GM12878 (cell line): ENCODE measurements around the gene MEX3D. TPM values are rescaled to one million over a fixed set of nuclear protein-coding genes. Genes with fewer than 3 reads are reported as not detected.

Experiments
- CHD2 ChIP-seq: IDR thresholded peaks from 2 replicates; pipeline ENCODE4 v1.6.1; 2011; ENCODE audit warnings: low read depth, low read length, improper control_type of control experiment, borderline replicate concordance
- ETV6 ChIP-seq, 2 experiments: fragments of 450-650 bp in 1 of 2; IDR thresholded peaks in 1 of 2; conservative IDR thresholded peaks in 1 of 2; 2 replicates each; pipeline ENCODE4 v1.6.1; 2014; ENCODE audit warnings: antibody characterized with exemption in 1 of 2, borderline replicate concordance in 1 of 2, low read depth in 1 of 2, mild to moderate bottlenecking in 1 of 2, moderate library complexity in 1 of 2
- IKZF2 ChIP-seq, 2 experiments: fragments of 450-650 bp; IDR thresholded peaks; 2 replicates each; pipeline ENCODE4 v1.6.1; 2017; ENCODE audit warnings: mild to moderate bottlenecking in 2 of 2, moderate library complexity in 2 of 2
- KLF5 ChIP-seq: fragments of 450-650 bp; IDR thresholded peaks from 2 replicates; pipeline ENCODE4 v1.6.1; 2014; ENCODE audit warnings: mild to moderate bottlenecking; ENCODE audit not compliant: partially characterized antibody
- MLLT1 ChIP-seq: fragments of 450-650 bp; IDR thresholded peaks from 2 replicates; pipeline ENCODE4 v1.6.1; 2016; ENCODE audit warnings: mild to moderate bottlenecking
- NFYA ChIP-seq: IDR thresholded peaks from 2 replicates; pipeline ENCODE4 v1.6.1; 2011; ENCODE audit warnings: low read depth, mild to moderate bottlenecking, low read length, improper control_type of control experiment, borderline replicate concordance
- PKNOX1 ChIP-seq: fragments of 450-650 bp; IDR thresholded peaks from 2 replicates; pipeline ENCODE4 v1.6.1; 2016; ENCODE audit warnings: mild to moderate bottlenecking
- PML ChIP-seq: IDR thresholded peaks from 2 replicates; pipeline ENCODE4 v1.6.1; 2012; ENCODE audit warnings: low read length, inconsistent platforms
- SP1 ChIP-seq: IDR thresholded peaks from one replicate; pipeline ENCODE4 v1.6.1; 2011; ENCODE audit warnings: low read depth, low read length
- TAF1 ChIP-seq: IDR thresholded peaks from 2 replicates; pipeline ENCODE4 v1.6.1; 2011; ENCODE audit warnings: mild to moderate bottlenecking, low read depth, low read length, borderline replicate concordance
- YBX1 ChIP-seq: fragments of 450-650 bp; IDR thresholded peaks from 2 replicates; pipeline ENCODE4 v1.6.1; 2016; ENCODE audit warnings: antibody characterized with exemption
- ZBED1 ChIP-seq: IDR thresholded peaks from 2 replicates; pipeline ENCODE4 v1.6.1; 2016; ENCODE audit warnings: borderline replicate concordance
- ZBTB33 ChIP-seq: fragments of 450-650 bp; IDR thresholded peaks from 2 replicates; pipeline ENCODE4 v1.6.1; 2017; ENCODE audit warnings: mild to moderate bottlenecking
- ZNF592 ChIP-seq: fragments of 450-650 bp; IDR thresholded peaks from 2 replicates; pipeline ENCODE4 v1.6.1; 2017; ENCODE audit warnings: mild to moderate bottlenecking, moderate library complexity
- polyA plus RNA-seq, 11 experiments: library from polyadenylated mRNA; depleted of rRNA in 4 of 11; unstranded in 6 of 11; stranded (reverse) in 5 of 11; fragments of >200 nt; fragmentation: Nextera tagmentation in 4 of 11; fragmentation: Illumina TruSeq in 1 of 11; extraction: Ambion mirVana in 4 of 11; extraction: Trizol in 1 of 11; gene quantifications; 1 replicate in 1 of 11; 2 replicates in 10 of 11; pipeline versions ENCODE4 v1.2.1 to v1.2.3, GENCODE V29; 2011 to 2016; ENCODE audit warnings: inconsistent platforms in 2 of 11, missing spikeins in 2 of 11, low read depth in 1 of 11
- total RNA-seq, 4 experiments: library from RNA; depleted of rRNA in 3 of 4; stranded (reverse); fragments of >200 nt in 3 of 4; fragmentation: Illumina TruSeq in 1 of 4; extraction: Trizol in 1 of 4; gene quantifications; 2 replicates each; pipeline versions ENCODE4 v1.2.1 to v1.2.3, GENCODE V29; 2013 to 2021

Gene MEX3D
- total and polyA plus RNA-seq, 10 of the 15 experiments (the other 5 are each of a cell fraction or from before 2014, with no cell fraction given): 0.18 to 6.8 (median 0.81) TPM

GRCh38 chr19:1507763-1508506, 60.2 kb downstream of the MEX3D start (continued):
- peak; percentile 41; the same call in 1 of the 2 replicates for TF ChIP-seq PKNOX1
- TF ChIP-seq NFYA: no peak
- no peak for TF ChIP-seq TAF1
- no peak for TF ChIP-seq ETV6 (conservative IDR thresholded peaks at IDR 0.05 in 1 of 2, IDR thresholded peaks at IDR 0.05 in 1 of 2; ENCODE audit: borderline replicate concordance in 1 of 2, low read depth in 1 of 2)
- TF ChIP-seq ZBTB33: no peak
- peak; percentile 43; the same call in 1 of the 2 replicates for TF ChIP-seq CHD2
- no peak for TF ChIP-seq IKZF2 (IDR thresholded peaks at IDR 0.05)
- TF ChIP-seq ZBED1: no peak
- TF ChIP-seq SP1: peak; percentile 97
- no peak for TF ChIP-seq YBX1
- TF ChIP-seq ZNF592: no peak
- no peak for TF ChIP-seq PML
- no peak for TF ChIP-seq KLF5
- TF ChIP-seq MLLT1: no peak
